Measurements from ENCODE around the gene TSPAN11.
A peak's percentile ranks its signal among the peaks of the same experiment; 100 is the strongest.

- no peak for TF ChIP-seq CEBPB (IDR thresholded peaks at IDR 0.05; ENCODE audit: low read depth, low read length)
- peak; percentile 76 to 80 (median 78) for TF ChIP-seq CTCF (IDR thresholded peaks at IDR 0.05; ENCODE audit: control extremely low read depth in 1 of 3, insufficient read depth in 1 of 3, low read depth in 1 of 3, low read length in 3 of 3)
- TF ChIP-seq POLR2A (IDR thresholded peaks at IDR 0.05; ENCODE audit: control extremely low read depth in 1 of 2, low read depth in 2 of 2, low read length in 2 of 2): no peak
- TF ChIP-seq SP2 (IDR thresholded peaks at IDR 0.05; ENCODE audit: low read length): no peak
- TF ChIP-seq SP1 (IDR thresholded peaks at IDR 0.05; ENCODE audit: low read depth, low read length): no peak
- no peak for TF ChIP-seq YY1 (IDR thresholded peaks at IDR 0.05; ENCODE audit: low read depth, low read length)
- TF ChIP-seq E2F6 (IDR thresholded peaks at IDR 0.05): no peak
- TF ChIP-seq POLR2AphosphoS5 (IDR thresholded peaks at IDR 0.05; ENCODE audit: low read depth, low read length): no peak
- no peak for TF ChIP-seq GTF2F1 (IDR thresholded peaks at IDR 0.05; ENCODE audit: borderline replicate concordance, low read depth, low read length)
Observed at GRCh38 chr12:30989754-30990153, 63.2 kb downstream of the TSPAN11 start.

All from H1 (cell line).